HepG2 (cell line): ENCODE results near the gene SLC48A1. TPM values are rescaled to one million over a fixed set of nuclear protein-coding genes. Genes with fewer than 3 reads are reported as not detected.
A peak's percentile ranks its signal among the peaks of the same experiment; 100 is the strongest.

Experiments used
- CREB1 ChIP-seq, 2 experiments: fragments of 450-650 bp in 1 of 2; IDR thresholded peaks; 2 replicates each; pipeline ENCODE4 v1.6.1; 2016 to 2017; ENCODE audit warnings: control low read depth in 1 of 2, mild to moderate bottlenecking in 1 of 2, missing compliant biosample characterization in 1 of 2, missing genetic modification characterization in 1 of 2
- HDAC1 ChIP-seq: sonication (generic); formaldehyde crosslinking; IDR thresholded peaks from 2 replicates; pipeline ENCODE4 v1.5.1; 2020; ENCODE audit warnings: mild to moderate bottlenecking, missing genetic modification reagents
- HNRNPK ChIP-seq: fragments of 200-400 bp; formaldehyde crosslinking; IDR thresholded peaks from 2 replicates; pipeline ENCODE4 v1.6.1; 2018; ENCODE audit warnings: low read length, low read depth, moderate library complexity, mild to moderate bottlenecking; ENCODE audit not compliant: poor library complexity, severe bottlenecking
- KDM2A ChIP-seq: sonication (generic); formaldehyde crosslinking; IDR thresholded peaks from 2 replicates; pipeline ENCODE4 v1.4.0; 2020; ENCODE audit warnings: low read depth, missing genetic modification reagents, borderline replicate concordance
- RFXAP ChIP-seq: sonication (generic); formaldehyde crosslinking; IDR thresholded peaks from 2 replicates; pipeline ENCODE4 v1.4.0; 2020; ENCODE audit warnings: missing genetic modification reagents, borderline replicate concordance
- RNF2 ChIP-seq: fragments of 450-650 bp; conservative IDR thresholded peaks from 2 replicates; pipeline ENCODE4 v1.6.1; 2016; ENCODE audit warnings: low read depth
- SNAPC2 ChIP-seq: sonication (generic); formaldehyde crosslinking; IDR thresholded peaks from 2 replicates; pipeline ENCODE4 v1.8.1; 2022; ENCODE audit warnings: mild to moderate bottlenecking, missing genetic modification reagents
- TBL1XR1 ChIP-seq: fragments of 150-350 bp; IDR thresholded peaks from 2 replicates; pipeline ENCODE4 v1.6.1; 2014; ENCODE audit warnings: borderline replicate concordance, low read length; ENCODE audit not compliant: partially characterized antibody
- ZEB1 ChIP-seq: IDR thresholded peaks from 2 replicates; pipeline ENCODE4 v1.6.1; 2012; ENCODE audit warnings: mild to moderate bottlenecking, low read depth, inconsistent platforms; ENCODE audit not compliant: insufficient replicate concordance
- ZNF136 ChIP-seq: sonication (generic); formaldehyde crosslinking; IDR thresholded peaks from 2 replicates; pipeline ENCODE4 v1.8.1; 2022; ENCODE audit warnings: low read depth, mild to moderate bottlenecking, moderate library complexity, missing genetic modification reagents
- ZNF337 ChIP-seq: sonication (generic); formaldehyde crosslinking; IDR thresholded peaks from 2 replicates; pipeline ENCODE4 v1.5.1; 2020; ENCODE audit warnings: missing genetic modification reagents, low read depth, mild to moderate bottlenecking, borderline replicate concordance
- ZNF672 ChIP-seq: sonication (generic); formaldehyde crosslinking; IDR thresholded peaks from 2 replicates; pipeline ENCODE4 v1.8.1; 2022; ENCODE audit warnings: missing genetic modification reagents
- ZNF713 ChIP-seq: sonication (generic); formaldehyde crosslinking; IDR thresholded peaks from 2 replicates; pipeline ENCODE4 v1.4.0; 2020; ENCODE audit warnings: mild to moderate bottlenecking, missing genetic modification reagents
- ZNF720 ChIP-seq: sonication (generic); formaldehyde crosslinking; IDR thresholded peaks from 2 replicates; pipeline ENCODE4 v1.4.0; 2020; ENCODE audit warnings: missing genetic modification reagents
- ZNF746 ChIP-seq: sonication (generic); formaldehyde crosslinking; IDR thresholded peaks from 2 replicates; pipeline ENCODE4 v1.8.0; 2022; ENCODE audit warnings: mild to moderate bottlenecking, missing genetic modification reagents
- ZSCAN22 ChIP-seq: sonication (generic); formaldehyde crosslinking; IDR thresholded peaks from 2 replicates; pipeline ENCODE4 v1.4.0; 2020; ENCODE audit warnings: mild to moderate bottlenecking, missing genetic modification reagents
- polyA plus RNA-seq, 8 experiments: library from polyadenylated mRNA; depleted of rRNA in 3 of 8; stranded (reverse) in 7 of 8; unstranded in 1 of 8; fragments of >200 nt; fragmentation: Illumina TruSeq in 4 of 8; extraction: Trizol in 4 of 8; gene quantifications; 2 replicates each; pipeline versions ENCODE4 v1.2.1 to v1.2.3, GENCODE V29; 2011 to 2016; ENCODE audit warnings: low read depth in 4 of 8, missing spikeins in 1 of 8, mixed read lengths in 1 of 8; ENCODE audit not compliant: insufficient read depth in 1 of 8
- total RNA-seq, 5 experiments: library from RNA; depleted of rRNA; stranded (reverse); fragments of >200 nt; fragmentation: Illumina TruSeq; extraction: Trizol; gene quantifications; 2 replicates each; pipeline ENCODE4 v1.2.3, GENCODE V29; 2016; ENCODE audit warnings: low read depth in 1 of 5
- TF ChIP-seq, protein P1 (sequence below): sonication (generic); formaldehyde crosslinking; IDR thresholded peaks from 2 replicates; pipeline ENCODE4 v1.5.1; 2020; ENCODE audit warnings: mild to moderate bottlenecking, missing genetic modification reagents
- TF ChIP-seq, protein P2 (sequence below): sonication (generic); formaldehyde crosslinking; IDR thresholded peaks from 2 replicates; pipeline ENCODE4 v1.4.0; 2020; ENCODE audit warnings: mild to moderate bottlenecking, missing genetic modification reagents
- TF ChIP-seq, protein P3 (sequence below): IDR thresholded peaks from 2 replicates; pipeline ENCODE4 v1.6.1; 2016; ENCODE audit warnings: missing compliant biosample characterization, missing genetic modification reagents, borderline replicate concordance
- TF ChIP-seq, protein P4 (sequence below): sonication (generic); formaldehyde crosslinking; IDR thresholded peaks from 2 replicates; pipeline ENCODE4 v1.8.1; 2023; ENCODE audit warnings: mild to moderate bottlenecking, inconsistent platforms, moderate library complexity, missing genetic modification reagents, borderline replicate concordance
- TF ChIP-seq, protein P5 (sequence below): sonication (generic); formaldehyde crosslinking; IDR thresholded peaks from 2 replicates; pipeline ENCODE4 v1.4.0; 2020; ENCODE audit warnings: missing genetic modification reagents

The SLC48A1 gene
- total and polyA plus RNA-seq, 2 of the 13 experiments (the other 11 are each of a cell fraction or from before 2014, with no cell fraction given) = 2.2 to 3.7 TPM

DNA sequence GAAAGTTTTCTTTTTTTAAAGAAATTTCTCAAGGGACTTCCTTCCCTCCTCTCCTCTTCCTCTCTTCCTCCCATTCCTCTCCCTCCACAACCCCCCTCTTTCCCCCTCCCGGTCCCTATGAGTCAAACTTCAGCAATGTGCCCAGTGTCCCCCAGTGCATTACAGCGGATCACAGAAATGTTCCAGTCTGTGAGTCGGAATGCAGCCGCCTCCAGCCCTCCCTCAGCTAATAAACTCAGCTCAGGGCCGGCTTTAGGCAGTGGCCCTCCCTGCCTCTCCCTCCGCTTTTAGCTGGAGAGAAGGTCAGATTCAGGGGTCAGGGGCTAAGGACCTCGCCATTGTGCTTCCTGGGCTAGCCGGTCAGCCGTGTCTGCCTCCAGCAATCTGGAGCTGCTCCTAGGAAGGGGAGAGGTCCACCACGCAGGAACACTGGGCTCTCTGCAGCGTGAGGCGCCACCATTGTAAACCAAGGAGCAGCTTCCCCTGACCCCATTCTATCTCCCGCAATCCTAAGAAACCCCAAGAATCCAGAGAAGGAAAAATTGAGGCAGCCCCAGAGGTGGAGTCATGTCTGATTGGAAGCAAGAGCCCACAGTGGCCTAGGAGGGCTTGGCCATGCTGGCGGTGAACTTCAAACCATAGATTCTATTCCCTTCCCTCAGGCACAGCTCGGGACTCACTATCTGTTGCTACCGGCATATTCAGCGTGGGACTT lies 47.8 kb downstream of the SLC48A1 start (continued):
- TF ChIP-seq, protein P1, sequence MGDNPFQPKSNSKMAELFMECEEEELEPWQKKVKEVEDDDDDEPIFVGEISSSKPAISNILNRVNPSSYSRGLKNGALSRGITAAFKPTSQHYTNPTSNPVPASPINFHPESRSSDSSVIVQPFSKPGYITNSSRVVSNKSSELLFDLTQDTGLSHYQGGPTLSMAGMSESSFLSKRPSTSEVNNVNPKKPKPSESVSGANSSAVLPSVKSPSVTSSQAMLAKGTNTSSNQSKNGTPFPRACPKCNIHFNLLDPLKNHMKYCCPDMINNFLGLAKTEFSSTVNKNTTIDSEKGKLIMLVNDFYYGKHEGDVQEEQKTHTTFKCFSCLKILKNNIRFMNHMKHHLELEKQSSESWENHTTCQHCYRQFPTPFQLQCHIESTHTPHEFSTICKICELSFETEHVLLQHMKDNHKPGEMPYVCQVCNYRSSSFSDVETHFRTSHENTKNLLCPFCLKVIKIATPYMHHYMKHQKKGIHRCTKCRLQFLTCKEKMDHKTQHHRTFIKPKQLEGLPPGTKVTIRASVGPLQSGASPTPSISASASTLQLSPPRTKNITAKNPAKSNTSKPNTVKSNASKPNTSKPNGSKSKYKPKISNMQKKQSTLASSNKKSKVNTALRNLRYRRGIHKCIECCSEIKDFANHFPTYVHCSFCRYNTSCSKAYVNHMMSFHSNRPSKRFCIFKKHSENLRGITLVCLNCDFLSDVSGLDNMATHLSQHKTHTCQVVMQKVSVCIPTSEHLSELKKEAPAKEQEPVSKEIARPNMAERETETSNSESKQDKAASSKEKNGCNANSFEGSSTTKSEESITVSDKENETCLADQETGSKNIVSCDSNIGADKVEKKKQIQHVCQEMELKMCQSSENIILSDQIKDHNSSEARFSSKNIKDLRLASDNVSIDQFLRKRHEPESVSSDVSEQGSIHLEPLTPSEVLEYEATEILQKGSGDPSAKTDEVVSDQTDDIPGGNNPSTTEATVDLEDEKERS = 0 out of 2 replicates have a peak, but pooled peaks have one; percentile 39
- TF ChIP-seq ZNF713 (CRISPR knock-in tag) (no peak), ZNF746 (CRISPR knock-in tag) (peak; percentile 50; the same call in 1 of the 2 replicates), CREB1 (IDR thresholded peaks at IDR 0.05) (no peak), CREB1 (CRISPR knock-in tag; IDR thresholded peaks at IDR 0.05) (no peak), ZNF337 (CRISPR knock-in tag) (no peak), KDM2A (no peak), ZEB1 (no peak), ZSCAN22 (CRISPR knock-in tag) (no peak), ZNF672 (CRISPR knock-in tag) (no peak), ZNF720 (CRISPR knock-in tag) (no peak), HNRNPK (peak; percentile 66), SNAPC2 (CRISPR knock-in tag) (no peak), HDAC1 (CRISPR knock-in tag) (0 out of 2 replicates have a peak, but pooled peaks have one; percentile 22), RNF2 (no peak), ZNF136 (CRISPR knock-in tag) (no peak), RFXAP (CRISPR knock-in tag) (no peak), TBL1XR1 (no peak)
- TF ChIP-seq, protein P2, sequence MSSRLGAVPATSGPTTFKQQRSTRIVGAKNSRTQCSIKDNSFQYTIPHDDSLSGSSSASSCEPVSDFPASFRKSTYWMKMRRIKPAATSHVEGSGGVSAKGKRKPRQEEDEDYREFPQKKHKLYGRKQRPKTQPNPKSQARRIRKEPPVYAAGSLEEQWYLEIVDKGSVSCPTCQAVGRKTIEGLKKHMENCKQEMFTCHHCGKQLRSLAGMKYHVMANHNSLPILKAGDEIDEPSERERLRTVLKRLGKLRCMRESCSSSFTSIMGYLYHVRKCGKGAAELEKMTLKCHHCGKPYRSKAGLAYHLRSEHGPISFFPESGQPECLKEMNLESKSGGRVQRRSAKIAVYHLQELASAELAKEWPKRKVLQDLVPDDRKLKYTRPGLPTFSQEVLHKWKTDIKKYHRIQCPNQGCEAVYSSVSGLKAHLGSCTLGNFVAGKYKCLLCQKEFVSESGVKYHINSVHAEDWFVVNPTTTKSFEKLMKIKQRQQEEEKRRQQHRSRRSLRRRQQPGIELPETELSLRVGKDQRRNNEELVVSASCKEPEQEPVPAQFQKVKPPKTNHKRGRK = no peak
- TF ChIP-seq, protein P3, sequence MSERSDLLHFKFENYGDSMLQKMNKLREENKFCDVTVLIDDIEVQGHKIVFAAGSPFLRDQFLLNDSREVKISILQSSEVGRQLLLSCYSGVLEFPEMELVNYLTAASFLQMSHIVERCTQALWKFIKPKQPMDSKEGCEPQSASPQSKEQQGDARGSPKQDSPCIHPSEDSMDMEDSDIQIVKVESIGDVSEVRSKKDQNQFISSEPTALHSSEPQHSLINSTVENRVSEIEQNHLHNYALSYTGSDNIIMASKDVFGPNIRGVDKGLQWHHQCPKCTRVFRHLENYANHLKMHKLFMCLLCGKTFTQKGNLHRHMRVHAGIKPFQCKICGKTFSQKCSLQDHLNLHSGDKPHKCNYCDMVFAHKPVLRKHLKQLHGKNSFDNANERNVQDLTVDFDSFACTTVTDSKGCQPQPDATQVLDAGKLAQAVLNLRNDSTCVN (CRISPR knock-in tag) = no peak
- TF ChIP-seq, protein P4, sequence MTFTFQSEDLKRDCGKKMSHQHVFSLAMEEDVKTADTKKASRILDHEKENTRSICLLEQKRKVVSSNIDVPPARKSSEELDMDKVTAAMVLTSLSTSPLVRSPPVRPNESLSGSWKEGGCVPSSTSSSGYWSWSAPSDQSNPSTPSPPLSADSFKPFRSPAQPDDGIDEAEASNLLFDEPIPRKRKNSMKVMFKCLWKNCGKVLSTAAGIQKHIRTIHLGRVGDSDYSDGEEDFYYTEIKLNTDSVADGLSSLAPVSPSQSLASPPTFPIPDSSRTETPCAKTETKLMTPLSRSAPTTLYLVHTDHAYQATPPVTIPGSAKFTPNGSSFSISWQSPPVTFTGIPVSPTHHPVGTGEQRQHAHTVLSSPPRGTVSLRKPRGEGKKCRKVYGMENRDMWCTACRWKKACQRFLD (CRISPR knock-in tag) = no peak
- TF ChIP-seq, protein P5, sequence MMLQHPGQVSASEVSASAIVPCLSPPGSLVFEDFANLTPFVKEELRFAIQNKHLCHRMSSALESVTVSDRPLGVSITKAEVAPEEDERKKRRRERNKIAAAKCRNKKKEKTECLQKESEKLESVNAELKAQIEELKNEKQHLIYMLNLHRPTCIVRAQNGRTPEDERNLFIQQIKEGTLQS = peak; percentile 85; the same call in 1 of the 2 replicates
